Pulmonary artery endothelial cell (primary cell): Measurements from ENCODE around the gene TSPAN31. TPM values are rescaled to one million over a fixed set of nuclear protein-coding genes. Genes with fewer than 3 reads are reported as not detected.
A peak's percentile ranks its signal among the peaks of the same experiment; 100 is the strongest.

ENCODE experiments used
- DNase-seq: peaks from one replicate; pipeline ENCODE4 v3.0.0-alpha.2; 2011; ENCODE audit warnings: low read depth, low spot score
- total RNA-seq: library from RNA; depleted of rRNA; stranded (reverse); fragments of >200 nt; gene quantifications from 2 replicates; pipeline ENCODE4 v1.2.3, GENCODE V29; 2014

TSPAN31 gene
- total RNA-seq, 1 donor from 2014 or later = 48.0 TPM

- peak; percentile 99 for DNase-seq
Measured at GRCh38 chr12:57751788-57752667, 7.2 kb downstream of the TSPAN31 start, which contains the start of gene CDK4. Gene CDK4 (minus strand): TSS chr12:57752310. CDS start chr12:57751717, 593 bp downstream.

DNA sequence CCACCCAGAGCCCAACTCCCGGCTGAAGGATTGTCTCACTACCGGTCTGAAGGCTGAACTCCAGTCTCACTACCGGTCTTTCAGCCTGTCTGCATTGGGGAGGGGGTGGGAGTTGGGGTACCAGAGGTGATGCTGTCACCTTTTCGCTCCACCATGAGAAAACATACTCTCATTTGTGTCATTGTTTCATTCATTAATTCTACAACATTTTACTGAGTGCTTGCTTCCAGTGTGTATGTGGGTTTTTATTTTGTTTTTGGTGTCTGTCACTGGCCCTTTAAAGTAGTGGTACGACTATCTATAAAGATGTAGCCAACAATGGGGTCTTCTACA lies 7.8 kb downstream of the TSPAN31 start:
- no peak for DNase-seq

DNA sequence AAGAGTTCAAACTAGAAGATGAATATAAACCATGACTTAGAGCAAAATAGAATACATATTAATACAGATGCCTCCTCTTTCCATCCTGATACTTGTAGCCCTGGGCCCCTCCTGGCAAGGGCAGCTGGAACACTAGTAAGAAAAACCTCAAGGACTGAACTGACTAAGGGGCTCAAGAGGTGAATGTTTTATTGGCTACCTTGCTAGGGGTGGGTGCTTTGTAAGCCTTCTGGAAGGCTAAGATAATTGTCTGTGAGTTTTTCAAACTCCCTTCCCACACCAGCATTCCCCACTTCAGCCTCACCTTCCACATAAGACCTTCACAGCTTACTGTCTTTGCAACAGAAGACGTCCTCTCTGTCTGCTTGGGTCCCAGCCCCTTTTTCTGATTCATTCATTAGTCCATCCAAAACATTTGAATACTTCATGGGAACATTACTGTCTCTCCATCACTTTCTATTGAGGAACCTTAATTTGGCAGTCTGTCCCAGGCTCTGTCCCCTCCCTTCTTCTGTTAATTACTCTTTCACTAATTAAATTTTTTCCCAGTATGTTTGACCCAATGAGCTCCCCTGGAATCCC lies 9.0 kb downstream of the TSPAN31 start:
- no peak for DNase-seq

GRCh38 chr12:57754411-57755193 lies 9.8 kb downstream of the TSPAN31 start, which contains the start of gene MARCHF9:
Gene MARCHF9 (plus strand): TSS chr12:57755103. CDS start chr12:57755529, 426 bp downstream.
- no peak for DNase-seq

DNA sequence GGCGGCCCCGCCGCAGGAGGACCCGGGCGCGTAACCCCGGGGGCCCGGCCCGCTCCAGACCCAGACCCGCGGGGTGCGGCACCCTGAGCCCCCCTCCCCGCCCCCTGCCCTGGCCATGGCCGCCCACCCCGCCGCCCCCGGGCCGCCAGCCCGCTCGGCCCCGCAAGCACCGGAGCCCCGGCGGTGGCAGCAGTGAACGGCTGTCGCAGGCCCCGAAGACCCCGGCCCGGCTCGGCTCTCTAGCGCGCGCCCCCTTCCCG lies 10.3 kb downstream of the TSPAN31 start:
- DNase-seq = no peak

- DNase-seq = no peak
Measured at GRCh38 chr12:57755454-57756372, 10.9 kb downstream of the TSPAN31 start.

DNA sequence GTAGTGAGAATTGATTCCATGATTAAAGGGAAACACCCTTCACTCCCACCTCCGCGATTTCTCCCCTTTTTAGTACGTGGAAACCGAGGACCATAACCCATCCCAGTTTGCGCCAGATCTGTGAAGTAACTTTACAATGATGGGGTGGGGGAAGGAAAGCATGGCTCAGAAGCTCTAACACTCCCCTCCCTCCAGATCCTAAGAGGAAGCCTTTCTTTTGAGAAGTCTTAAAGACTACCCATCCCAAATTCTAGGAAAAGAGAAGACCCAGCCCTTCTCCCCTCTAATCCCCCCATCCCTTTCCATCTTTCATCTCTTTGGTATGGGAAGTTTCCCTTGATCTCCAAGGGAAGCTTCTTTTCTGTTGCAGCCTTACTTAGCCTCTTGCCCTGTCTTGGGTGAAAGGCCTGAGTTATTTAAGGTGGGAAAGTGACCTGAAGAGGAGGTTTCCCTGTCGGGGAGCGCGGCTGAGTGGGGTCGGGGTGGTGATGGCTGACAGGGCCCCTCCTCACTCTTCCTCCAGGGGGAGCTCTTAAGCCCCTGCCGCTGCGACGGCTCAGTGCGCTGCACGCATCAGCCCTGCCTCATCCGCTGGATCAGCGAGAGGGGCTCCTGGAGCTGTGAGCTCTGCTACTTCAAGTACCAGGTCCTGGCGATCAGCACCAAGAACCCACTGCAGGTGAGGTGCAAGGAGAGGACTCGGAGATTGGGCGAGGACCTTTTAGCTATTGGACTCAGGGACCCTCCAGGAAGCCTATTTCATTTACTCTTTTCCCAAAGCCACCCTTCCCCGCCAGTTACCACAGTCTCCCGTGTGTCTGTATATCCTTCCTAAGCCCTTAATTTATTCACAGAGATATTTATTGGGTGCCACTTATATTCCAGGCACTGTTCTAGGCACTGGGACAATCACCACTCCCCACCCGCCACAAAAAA lies 11.8 kb downstream of the TSPAN31 start:
- no peak for DNase-seq

DNA sequence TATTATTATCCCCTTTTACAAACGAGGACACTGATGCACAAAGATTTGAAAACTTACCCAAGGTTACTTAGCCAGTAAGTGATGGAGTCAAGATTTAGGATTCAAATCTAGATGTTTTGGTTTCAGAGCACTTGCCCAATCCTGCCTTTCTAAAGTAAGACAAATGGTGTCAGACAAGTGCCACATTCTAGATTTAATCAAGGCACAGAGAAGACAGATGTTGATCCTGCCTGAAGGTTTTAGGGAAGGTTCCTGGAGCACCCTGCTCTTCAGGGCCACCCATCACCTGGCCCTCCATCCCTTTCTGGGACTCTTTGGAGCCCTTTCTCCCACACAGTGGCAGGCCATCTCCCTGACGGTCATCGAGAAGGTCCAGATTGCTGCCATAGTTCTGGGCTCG lies 12.9 kb downstream of the TSPAN31 start:
- no peak for DNase-seq

DNA sequence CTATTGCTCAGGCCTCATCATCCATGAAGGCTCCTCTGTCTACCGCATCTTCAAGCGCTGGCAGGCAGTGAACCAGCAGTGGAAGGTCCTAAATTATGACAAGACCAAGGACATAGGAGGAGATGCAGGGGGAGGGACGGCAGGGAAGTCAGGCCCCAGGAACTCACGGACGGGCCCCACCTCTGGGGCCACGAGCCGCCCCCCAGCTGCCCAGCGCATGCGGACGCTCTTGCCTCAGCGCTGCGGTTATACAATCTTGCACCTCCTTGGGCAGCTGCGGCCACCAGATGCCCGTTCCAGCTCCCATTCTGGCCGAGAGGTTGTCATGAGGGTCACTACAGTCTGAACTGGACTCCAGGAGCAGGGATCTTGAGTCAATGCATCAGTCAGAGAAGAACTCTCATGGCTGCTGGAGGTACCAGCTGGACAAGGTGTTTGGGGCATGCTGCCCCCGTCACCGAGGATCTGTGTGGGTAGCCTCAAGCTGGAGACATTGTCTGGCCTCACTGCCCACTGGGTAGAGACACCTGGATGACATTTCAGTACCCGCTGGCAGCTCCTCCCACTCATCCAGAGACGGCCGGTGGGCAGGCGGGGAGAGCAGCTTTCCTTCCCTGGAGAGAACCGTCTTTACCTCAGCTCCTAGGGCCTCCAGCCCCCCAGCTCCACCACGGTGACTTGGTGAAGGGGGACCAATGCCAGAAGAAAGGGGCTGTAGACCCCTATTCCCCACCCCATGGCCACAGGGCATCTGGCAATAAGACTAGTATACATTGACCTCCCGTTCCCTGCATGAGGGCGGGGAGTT lies 13.9 kb downstream of the TSPAN31 start:
- DNase-seq = no peak

- no peak for DNase-seq
Measured at GRCh38 chr12:57759360-57759980, 14.6 kb downstream of the TSPAN31 start.

- no peak for DNase-seq
Measured at GRCh38 chr12:57760347-57760982, 15.6 kb downstream of the TSPAN31 start.

DNA sequence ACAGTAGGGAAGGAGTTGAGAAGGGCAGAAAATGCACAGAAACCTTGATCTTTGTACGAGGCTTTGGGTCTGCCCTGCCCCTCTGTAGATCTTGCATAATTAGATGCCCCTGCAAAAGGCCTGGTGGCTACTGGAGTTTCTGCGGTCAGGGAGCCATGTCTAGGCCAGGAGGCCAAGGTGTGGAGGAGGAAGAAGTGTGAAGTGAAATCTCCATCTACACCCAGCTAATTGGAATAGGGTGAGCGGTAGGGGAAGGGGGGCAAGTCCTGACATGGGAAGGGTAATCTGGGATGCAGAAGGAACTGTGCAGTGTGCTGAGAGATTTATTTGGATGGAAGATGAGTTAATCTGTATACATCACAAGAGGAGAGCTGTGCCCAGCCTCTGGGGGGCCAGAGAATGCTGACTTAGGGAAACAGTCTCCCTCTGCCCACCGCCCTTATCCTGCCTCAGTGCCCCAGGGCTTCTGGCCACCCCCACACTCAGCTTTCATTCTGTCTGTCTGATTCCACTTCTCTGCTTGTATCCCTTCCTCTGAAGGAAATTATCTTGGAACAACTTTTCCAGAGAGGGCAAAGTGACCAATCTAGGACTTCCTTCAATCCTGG lies 16.7 kb downstream of the TSPAN31 start:
- DNase-seq = no peak

DNA sequence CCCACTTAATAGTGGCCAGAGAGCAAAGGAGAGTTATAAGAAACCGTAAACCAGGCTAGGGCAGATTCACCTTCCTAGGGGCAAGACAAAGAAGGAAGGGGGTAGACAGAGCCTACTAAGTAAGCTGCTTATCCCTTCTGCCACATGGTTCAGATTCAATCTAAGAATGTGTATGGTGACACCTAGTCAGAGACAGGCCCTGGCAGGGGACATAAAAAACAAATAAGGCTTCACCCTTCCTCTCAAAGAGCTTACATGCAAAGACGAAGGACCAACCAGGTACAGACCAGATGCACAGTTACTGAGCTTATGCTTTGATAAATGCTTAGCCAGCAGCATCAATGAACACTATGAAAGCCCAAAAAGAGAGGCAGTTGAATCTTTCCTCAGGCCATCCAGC lies 17.6 kb downstream of the TSPAN31 start:
- no peak for DNase-seq

DNA sequence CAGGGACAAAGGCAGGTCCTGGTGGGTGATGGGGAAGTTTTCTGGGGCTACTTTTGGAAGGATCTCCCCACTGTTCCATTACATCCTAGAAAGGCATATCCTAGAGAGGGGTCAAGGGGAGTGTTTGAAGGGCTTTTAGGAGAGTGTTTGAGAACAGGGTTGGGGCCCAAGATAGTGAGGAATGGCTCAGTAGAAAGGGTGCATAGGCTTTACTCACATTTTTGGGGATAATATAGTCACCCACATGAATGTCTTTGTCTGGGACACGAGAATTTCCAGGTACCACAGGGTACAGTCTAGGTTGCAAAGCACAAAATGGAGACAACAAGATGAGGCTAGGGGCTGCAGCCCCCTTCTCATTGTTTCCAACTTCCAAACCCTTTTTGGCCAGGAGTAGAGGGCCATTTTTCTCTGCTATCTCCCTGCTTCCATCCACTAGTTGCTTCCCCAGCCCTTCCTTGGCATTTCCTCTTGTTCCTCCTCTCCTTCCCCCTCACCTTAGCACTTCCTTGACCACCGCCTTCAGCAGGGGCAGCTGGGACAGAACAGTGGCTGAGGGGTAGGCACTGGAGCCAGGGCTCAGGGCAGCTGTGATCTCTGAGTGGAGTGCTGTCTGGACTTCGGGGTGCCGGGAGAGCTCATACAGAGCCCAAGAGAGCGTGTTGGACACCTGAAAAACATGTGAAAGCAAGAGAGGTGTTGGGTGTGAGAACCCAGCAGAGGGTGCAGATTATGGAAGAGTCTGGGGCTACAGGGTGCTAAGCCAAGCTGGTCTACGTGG lies 19.2 kb downstream of the TSPAN31 start:
- DNase-seq = no peak

DNA sequence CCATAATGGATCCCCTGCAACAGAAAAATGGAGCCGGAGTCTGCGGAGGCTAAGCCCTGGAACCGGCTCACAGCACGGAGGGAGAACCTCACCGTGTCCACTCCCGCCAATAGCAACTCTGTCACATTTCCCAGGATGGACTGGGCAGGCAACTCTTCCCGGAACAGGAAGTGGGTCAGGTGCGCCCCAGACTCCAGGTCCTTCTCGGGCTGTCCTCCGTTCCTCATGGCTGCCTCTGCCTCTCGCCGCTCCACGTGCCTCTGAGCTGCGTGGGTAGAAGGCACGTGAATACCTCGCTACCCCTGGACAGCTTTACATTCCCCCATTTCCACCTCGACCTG lies 19.8 kb downstream of the TSPAN31 start:
- DNase-seq = no peak

DNA sequence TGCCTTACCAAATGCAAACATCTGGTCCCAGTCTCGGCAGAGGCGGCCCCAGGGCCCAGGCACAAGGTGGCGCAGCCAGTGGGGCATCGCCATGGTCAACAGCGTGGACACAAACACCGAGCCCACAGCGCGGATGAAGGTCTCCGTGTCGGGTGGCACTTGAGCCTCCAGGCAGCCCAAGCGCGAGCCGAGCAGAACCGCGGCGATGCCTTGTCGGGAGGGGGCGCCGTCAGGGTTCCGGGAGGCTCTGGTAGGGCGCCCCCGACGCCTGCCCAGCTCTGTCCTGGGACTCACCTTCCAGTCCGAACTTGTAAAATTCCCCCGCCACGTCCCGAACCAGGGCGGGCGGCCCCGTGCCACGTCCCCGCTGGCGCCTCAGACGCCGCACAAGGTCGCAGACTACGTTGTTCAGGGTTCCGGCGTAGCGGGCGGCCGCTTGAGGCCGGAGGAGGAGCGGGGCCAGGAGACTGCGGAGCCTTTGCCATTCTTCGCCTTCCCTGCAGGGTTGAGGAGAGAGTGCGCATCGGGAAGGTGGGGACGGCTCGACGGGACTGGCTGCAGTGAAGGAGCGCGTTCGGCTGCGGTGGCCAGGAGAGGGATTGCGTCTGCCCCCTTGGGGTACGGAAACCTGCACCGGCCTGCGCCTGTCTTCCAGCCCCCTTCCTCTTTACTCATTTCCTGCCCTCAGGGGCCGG lies 20.3 kb downstream of the TSPAN31 start:
- DNase-seq = no peak
